ENCODE results near the gene TSPYL2.

Gene TSPYL2

GRCh38 chrX:53081925-53082772 lies at the start of gene TSPYL2:
TSS of gene TSPYL2 (plus strand) at chrX:53082367. CDS start at chrX:53082499, 132 bp downstream.
- in situ Hi-C loops (cut with HindIII; ENCODE audit: low sequenced_read_pairs) = no loop called here

DNA sequence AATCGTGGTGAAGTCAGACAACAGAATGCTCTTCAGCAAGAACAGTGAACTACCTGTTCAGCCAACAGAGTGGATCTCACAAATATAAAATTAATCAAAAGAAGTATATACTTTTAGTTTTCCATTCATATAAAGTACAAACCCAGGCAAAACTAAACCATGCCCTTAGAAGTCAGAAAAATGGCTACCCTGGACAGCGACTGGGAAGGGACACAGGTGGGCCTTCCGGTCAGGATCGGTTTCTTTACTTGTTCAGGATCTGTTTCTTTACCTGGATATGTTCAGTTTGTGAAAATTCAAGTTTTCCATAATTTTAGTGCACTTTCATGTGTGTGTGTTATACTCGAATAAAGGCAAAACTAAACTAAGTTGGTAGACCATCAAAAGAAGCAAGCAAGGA lies 46.0 kb upstream of the TSPYL2 start:
- in situ Hi-C loops (cut with HindIII; ENCODE audit: low sequenced_read_pairs) = no loop called here

DNA sequence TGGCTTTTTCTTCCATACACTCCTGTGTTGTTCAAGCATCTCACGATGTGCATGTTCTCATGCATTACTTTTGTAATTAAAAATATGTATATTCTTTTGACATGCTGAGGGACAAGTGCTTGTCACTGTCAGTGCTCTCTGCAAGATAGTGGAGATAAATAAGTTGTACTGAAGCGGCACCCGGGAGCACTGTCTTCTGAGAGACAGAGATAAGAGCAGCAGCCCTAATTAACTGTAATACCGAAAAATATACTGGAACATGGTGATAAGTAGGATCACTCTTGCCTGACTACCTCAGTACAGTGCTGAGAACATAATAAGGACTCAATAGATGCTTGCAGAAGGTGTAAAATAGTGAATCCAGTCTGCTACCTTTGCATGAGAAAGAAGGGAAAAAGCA lies 42.9 kb upstream of the TSPYL2 start:
- in situ Hi-C loops (cut with HindIII; ENCODE audit: low sequenced_read_pairs) = no loop called here

- in situ Hi-C loops (cut with HindIII; ENCODE audit: low sequenced_read_pairs) = no loop called here
These were observed 37.2 kb upstream of the TSPYL2 start for GRCh38 chrX:53044995-53045394.

DNA sequence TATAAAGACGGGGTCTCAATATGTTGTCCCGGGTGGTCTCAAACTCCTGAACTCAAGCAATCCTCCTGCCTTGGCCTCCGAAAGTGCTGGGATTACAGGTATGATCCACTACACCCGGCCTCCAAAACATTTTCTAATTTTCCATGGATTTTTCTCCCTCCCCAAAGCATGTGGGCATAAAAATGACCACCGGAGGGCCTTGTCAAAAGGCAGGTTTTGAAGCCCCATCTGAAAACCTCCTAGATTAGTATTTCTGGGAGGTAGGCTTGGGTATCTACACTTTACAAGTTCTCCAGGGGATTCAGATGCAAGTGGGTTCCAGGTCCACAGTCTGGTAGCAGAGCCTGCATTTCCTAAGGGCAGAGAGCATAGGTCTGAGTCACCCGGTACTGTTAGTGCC lies 34.9 kb upstream of the TSPYL2 start:
- in situ Hi-C loops (cut with HindIII; ENCODE audit: low sequenced_read_pairs) = no loop called here

GRCh38 chrX:53048169-53049126 lies 33.7 kb upstream of the TSPYL2 start, which contains the start of gene GPR173:
TSS of gene GPR173 (plus strand) at chrX:53048789. CDS start at chrX:53076622, 27,833 bp downstream.
- in situ Hi-C loops (cut with HindIII; ENCODE audit: low sequenced_read_pairs) = no loop called here

DNA sequence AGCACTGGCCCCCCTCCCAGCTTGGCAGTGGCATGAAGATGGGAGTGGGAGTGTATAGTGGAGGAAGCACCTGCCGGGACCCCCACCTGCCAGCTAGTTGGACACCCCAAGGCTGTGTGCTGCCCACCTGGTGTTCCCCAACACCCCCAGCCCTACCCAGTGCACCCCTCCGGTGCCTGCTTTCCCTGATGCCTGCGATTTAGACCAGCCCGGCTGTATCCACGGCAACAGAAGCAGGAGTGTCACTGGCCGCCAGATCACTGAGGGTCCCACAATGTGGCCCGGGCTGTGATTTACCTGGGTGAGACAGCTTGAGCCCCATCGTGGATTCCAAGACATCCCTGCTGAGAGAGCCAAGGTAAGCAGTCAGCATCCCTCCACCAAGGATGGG lies 33.0 kb upstream of the TSPYL2 start:
- in situ Hi-C loops (cut with HindIII; ENCODE audit: low sequenced_read_pairs) = no loop called here

GRCh38 chrX:53050841-53051240 lies 31.3 kb upstream of the TSPYL2 start:
- in situ Hi-C loops (cut with HindIII; ENCODE audit: low sequenced_read_pairs) = no loop called here

- in situ Hi-C loops (cut with HindIII; ENCODE audit: low sequenced_read_pairs) = no loop called here
These were observed 26.8 kb upstream of the TSPYL2 start for GRCh38 chrX:53055244-53055849.

DNA sequence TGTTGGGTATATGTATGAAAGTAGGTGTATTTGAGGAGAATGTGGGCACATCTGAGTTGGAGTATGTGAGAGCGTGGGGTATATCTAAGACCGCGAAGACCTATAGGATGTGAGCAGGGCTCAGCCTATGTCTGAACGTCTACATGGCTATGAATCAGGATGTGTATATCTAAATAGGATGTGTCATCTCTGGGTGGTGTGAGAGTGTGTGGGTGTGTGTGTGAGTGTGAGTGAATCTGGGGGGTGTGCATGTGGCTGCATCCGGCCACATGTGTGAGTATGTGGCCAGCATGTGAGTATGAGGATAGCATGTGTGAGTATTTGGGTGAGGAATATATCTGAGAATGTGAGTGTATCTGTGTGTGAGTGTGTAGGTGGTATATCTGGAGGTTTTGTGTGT lies 25.9 kb upstream of the TSPYL2 start:
- in situ Hi-C loops (cut with HindIII; ENCODE audit: low sequenced_read_pairs) = no loop called here

GRCh38 chrX:53065104-53065503 lies 17.1 kb upstream of the TSPYL2 start:
- in situ Hi-C loops (cut with HindIII; ENCODE audit: low sequenced_read_pairs) = no loop called here

DNA sequence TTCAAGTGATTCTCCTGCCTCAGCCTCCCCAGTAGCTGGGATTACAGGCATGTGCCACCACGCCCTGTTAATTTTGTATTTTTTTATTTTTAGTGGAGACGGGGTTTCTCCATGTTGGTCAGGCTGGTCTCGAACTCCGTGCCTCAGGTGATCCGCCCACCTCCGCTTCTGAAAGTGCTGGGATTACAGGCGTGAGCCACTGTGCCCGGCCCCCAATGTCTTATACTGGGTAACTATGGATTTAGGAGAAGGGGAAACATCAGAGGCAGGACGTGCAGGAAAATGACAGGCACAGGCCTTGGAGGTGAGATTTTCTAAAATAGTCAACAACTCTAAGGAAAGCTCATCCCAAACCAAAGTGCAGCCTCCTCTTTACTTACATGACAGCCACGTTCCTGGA lies 11.1 kb upstream of the TSPYL2 start:
- in situ Hi-C loops (cut with HindIII; ENCODE audit: low sequenced_read_pairs) = no loop called here

- in situ Hi-C loops (cut with HindIII; ENCODE audit: low sequenced_read_pairs) = no loop called here
These were observed 10.4 kb upstream of the TSPYL2 start for GRCh38 chrX:53071604-53072417.

DNA sequence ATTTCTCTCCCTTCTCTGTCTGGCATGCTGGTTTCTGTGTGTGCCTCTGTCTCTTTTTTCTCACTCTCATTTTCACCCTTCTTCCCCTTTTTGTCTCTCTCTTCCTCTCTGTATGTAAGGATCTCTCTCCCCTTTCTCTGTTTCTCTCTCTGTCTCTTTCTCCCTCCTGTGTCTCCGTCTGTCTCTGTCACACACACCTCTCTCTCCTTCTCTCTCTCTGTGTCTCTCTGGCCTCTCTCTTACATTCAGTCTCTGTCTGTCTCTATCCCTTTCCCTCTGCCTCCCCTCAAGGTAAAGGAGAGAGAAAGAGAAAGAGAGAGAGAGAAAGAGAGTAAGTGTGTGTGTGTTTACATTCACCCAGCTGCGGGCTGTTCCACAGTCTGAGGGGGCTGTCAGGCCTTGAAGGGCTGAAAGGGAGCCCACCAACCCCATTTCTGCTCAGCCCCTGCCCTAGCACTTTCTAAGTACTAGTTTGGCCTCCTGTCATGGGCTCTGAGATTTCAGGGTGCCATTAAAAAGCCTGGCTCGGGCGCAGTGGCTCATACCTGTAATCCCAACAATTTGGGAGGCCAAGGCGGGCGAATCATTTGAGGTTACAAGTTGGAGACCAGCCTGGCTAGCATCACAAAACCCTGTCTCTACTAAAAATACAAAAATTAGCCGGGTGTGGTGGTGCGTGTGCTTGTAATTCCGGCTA lies 9.6 kb upstream of the TSPYL2 start:
- in situ Hi-C loops (cut with HindIII; ENCODE audit: low sequenced_read_pairs) = no loop called here

GRCh38 chrX:53073115-53073586 lies 9.0 kb upstream of the TSPYL2 start:
- in situ Hi-C loops (cut with HindIII; ENCODE audit: low sequenced_read_pairs) = no loop called here

DNA sequence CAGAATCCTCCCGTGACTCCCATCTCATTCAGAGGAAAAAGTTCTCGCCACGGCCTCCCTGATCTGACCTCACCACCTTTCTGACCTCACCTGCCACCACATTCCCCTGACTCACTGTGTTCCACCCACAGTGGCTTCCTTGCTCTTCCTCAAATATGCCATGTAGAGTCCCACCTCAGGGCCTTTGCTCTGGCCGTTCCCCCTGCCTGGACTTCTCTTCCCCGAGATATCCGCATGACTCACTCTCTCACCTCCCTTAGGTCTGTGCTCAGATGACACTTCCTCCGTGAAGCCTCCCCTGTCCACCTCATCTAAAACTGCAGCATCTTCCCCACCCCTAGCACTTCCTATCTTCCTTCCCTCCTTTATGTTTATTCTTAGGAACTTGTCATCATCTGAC lies 7.2 kb upstream of the TSPYL2 start:
- in situ Hi-C loops (cut with HindIII; ENCODE audit: low sequenced_read_pairs) = no loop called here

DNA sequence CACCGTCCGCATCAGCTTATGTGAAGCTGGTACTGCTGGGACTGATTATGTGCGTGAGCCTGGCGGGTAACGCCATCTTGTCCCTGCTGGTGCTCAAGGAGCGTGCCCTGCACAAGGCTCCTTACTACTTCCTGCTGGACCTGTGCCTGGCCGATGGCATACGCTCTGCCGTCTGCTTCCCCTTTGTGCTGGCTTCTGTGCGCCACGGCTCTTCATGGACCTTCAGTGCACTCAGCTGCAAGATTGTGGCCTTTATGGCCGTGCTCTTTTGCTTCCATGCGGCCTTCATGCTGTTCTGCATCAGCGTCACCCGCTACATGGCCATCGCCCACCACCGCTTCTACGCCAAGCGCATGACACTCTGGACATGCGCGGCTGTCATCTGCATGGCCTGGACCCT lies 5.5 kb upstream of the TSPYL2 start:
- in situ Hi-C loops (cut with HindIII; ENCODE audit: low sequenced_read_pairs) = no loop called here

DNA sequence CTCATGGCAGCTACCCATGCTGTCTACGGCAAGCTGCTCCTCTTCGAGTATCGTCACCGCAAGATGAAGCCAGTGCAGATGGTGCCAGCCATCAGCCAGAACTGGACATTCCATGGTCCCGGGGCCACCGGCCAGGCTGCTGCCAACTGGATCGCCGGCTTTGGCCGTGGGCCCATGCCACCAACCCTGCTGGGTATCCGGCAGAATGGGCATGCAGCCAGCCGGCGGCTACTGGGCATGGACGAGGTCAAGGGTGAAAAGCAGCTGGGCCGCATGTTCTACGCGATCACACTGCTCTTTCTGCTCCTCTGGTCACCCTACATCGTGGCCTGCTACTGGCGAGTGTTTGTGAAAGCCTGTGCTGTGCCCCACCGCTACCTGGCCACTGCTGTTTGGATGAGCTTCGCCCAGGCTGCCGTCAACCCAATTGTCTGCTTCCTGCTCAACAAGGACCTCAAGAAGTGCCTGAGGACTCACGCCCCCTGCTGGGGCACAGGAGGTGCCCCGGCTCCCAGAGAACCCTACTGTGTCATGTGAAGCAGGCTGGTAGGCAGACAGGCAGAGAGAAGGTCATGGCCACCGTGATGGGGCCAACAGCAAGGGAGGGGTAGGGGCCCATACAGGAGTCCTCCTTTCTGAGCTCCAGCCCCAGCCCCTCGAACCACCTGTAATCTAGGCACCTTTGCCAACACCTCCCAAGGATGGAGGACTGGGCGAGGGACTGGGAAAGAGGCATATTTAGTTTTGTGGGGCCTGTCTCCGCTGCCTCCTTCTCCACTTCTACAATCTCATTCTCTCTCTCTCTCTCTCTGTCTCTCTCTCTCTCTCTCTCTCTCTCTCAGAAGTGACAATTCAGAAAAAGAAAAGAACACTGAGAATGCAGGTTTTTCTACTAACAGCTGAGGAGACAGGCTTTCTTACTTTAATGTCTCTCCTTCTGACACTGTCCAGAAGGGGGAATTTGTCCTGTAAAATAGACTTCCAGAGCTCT lies 4.7 kb upstream of the TSPYL2 start:
- in situ Hi-C loops (cut with HindIII; ENCODE audit: low sequenced_read_pairs) = no loop called here

DNA sequence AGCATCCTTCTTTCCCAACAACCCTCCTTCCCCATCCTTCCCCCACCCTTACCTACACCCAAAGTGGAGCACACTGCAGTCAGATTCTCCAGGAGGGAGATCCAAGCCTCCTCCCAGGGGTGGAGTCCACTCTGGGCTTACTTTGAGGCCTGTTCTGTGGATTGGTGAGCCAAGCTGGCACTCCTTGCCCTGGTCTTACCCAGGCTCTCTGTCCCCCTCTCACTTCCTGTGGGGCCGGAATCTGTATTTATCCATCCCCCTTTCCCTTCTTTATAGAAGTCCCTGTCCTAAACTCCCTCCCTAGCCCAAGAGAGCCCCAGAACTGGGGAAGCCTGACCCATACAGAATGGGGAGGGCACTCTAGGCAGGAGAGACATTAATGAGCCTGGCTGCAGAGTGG lies 3.2 kb upstream of the TSPYL2 start:
- in situ Hi-C loops (cut with HindIII; ENCODE audit: low sequenced_read_pairs) = no loop called here
